HG03097 (cell line): ENCODE results near the gene MATCAP1.

Experiments used
- ATAC-seq: cut with Tn5 transposase; IDR thresholded peaks from one replicate; pipeline ENCODE4 v1.9.1; 2021; ENCODE audit not compliant: unreplicated experiment, low FRiP score

The MATCAP1 gene

GRCh38 chr16:67158637-67159600 is 24.8 kb downstream of the MATCAP1 start:
- ATAC-seq = peak; percentile 32

DNA sequence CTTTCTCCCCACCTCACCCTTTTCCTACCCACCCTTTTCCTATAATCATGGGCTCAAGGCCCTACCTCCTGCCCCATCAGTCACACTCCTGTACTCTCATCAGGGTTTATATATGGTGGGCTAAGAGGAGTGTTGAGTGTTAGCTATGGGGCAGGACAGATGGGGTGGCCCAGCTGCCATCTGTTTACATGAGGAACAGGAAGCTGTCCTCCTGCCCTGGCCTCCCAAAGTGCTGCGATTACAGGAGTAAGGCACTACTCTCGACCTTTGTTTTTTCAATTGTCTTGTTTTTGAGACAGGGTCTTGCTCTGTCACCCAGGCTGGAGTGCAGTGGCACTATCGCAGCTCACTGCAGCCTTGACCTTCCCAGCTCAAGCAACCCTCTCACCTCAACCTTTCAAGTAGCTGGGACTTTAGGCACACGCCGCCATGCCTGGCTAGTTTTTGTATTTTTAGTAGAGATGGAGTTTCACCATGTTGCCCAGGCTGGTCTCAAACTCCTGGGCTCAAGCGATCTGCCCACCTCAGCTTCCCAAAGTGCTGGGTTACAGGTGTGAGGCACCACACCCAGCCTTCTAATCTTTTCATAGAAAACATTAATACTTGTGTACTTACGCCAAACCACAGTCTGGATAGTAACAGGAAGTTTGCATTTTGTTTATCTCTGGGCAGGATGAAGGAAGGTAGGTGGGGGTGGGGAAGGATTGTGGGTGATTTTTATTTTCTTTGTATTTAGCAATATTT is 25.7 kb downstream of the MATCAP1 start:
- ATAC-seq = no peak

- no peak for ATAC-seq
Observed at GRCh38 chr16:67157106-67157748, 26.5 kb downstream of the MATCAP1 start.

GRCh38 chr16:67156143-67156844 is 27.5 kb downstream of the MATCAP1 start:
- no peak for ATAC-seq

- ATAC-seq = no peak
Observed at GRCh38 chr16:67155295-67156142, 28.2 kb downstream of the MATCAP1 start.

DNA sequence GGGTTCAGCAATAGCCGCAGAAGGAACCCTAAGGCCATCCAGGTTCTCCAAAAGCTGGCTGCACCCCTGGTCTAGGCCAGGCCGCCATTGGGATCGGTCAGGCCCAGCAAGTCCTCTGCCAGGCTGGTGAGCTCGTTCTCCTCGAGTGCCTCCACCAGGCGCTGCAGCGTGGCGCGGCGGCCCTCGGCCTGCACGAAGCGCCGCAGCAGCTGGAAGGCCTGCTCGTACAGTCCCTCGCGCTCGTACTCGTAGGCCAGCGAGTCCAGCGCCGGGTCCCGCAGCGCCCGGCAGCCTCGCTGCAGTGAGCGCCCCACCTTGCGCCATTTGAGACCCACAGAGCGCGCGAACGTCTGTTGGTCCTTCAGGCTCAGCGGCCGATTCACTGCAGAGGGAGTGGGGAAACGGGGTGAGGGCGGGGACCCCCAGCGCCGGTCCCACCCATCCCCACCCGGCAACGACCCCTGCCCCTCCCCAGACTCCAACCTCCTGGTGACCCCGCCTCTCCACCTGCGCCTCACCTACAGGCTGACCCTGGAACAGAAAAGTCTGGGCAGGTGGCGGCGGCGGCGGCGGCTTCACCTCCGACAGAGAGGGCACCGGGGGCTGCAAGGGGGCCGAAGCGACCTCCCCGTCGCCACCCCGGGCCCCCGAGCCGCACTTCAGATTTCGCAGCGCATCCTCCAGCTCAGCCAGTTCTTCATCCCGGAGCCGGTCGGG is 29.0 kb downstream of the MATCAP1 start:
- ATAC-seq = no peak

DNA sequence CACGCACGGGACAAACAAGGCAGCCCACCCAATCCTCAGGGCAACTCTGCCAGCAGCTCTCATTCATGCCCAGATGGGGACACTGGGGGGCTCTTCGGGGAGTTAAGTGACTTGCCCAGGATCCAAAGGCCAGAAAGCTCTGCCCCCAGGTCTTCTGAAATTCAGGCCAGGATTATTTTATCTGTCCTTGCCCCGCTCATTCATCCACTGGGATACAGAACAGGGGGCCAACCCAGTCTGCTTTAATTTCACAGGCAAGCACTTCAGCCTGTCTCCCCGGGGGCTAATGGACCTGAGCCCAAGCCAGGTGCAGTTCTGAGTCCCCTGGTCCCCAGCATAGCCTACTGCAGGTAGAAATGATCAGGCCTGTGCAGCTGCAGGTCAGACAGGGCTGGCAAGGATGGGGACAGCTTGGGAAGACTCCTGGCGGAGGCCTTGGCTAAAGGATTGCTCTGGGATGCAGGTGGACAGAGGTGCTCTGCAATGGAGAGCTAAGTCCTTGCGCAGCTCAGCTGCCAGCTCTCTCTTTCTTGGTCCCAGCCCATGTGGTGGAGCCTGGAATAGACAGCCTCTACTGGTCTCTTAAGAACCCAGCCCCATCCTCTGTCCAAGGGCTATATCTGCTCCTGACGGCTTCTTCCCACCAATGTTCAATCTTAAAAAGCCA is 32.2 kb downstream of the MATCAP1 start:
- ATAC-seq = no peak

DNA sequence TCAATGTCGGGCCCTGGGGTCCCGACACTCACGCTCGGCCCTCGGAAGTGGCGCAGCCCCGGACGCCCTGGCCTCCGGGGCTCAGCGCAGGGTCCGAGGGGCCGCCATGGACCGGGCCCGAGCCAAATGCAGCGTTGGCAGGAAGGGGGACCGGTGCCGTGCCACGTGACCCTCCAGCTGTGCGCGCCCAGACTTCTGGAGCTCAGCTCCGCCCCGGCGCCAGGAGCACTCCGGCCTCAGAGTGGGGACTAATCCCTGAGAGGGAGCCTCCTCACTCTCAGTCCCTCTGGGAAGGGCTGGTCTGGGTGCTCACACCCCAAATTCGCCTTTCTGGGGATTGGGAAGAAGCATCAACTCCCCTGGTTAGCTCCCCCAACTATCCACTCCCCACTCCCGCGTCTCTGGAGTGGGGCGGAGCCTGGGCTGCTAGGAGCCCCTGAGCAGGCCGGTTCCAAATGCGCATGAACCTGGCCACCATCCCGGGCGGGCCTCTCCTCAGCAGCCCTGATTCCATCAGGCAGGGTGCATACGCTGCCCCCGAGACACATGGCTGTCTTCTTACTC is 32.8 kb downstream of the MATCAP1 start, which contains the start of gene B3GNT9:
B3GNT9 (minus strand) TSS at position 166 of the 564 bp plus-strand sequence. CDS start 513 bp downstream, outside the sequence.
- ATAC-seq = no peak

DNA sequence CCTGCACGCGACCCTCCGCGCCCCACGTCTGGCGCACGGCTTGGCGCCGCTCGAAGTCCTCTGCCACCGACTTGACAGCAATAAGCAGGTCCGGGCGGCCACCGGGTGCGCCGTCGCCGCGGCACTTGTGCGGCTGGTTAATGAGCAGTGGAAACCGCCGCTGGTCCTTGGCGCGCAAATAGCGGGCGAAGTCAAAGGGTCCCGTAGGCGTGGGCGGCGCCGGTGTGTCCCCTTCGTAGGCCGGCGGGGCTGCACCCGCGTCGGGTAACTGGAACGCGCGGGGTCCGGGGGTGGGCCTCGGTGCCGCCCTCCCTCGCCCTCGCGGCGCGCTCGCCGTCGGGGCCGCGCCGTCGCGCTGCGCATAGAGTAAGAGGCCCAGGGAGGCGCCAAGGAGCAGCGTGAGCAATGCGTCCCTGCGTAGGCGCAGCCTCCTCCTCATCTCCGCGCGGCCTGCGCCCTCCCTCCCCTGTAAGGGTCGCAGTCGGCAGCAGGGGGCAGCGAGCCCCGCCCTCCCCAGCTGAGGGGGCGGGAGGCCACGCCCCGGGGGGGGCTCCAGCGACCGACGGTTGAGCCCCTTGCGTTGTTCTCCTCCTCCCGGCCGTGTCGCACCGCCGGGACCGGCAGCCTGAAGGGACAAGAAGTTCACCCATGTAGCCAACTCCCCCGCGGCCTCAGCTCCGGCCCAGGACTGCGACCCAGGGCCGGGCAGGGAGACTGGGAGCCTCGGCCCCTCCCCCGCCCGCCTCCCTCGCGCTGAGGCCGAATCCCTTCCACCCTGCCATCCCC is 33.5 kb downstream of the MATCAP1 start:
- no peak for ATAC-seq

GRCh38 chr16:67149276-67150046 is 34.3 kb downstream of the MATCAP1 start:
- ATAC-seq = no peak

DNA sequence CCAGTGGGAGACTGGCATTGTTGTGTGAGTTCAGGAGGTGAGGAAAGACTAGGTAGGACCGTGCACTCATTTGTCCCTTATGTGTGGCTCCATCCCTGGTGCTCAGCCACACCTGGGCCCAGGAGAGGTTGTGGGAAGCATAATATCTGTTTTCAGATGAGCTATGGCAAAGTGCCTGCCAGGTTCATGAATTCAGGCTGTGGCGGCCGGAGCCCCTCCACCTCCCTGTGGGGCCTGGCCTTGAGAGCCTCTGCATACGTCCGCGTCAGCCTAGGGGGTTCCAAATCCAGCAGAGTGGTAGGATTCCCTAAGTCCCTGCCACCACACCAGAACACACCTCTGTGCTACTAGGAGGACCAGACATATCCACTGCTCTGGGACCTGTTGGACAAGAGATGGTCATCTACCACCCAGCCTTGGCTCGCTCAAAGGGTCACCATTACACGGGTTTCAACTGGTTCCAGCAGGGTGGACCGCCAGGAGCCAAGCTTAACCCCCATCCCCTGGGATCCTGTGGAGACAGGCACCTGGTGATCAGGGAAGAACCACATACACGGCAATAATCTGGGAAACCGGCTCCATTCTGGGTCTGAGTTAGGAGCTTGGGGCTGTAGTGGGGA is 35.0 kb downstream of the MATCAP1 start:
- no peak for ATAC-seq

GRCh38 chr16:67148221-67148620 is 35.5 kb downstream of the MATCAP1 start:
- no peak for ATAC-seq

- no peak for ATAC-seq
Observed at GRCh38 chr16:67147437-67148140, 36.2 kb downstream of the MATCAP1 start.

- ATAC-seq = no peak
Observed at GRCh38 chr16:67146523-67147357, 37.0 kb downstream of the MATCAP1 start.

- no peak for ATAC-seq
Observed at GRCh38 chr16:67145746-67146145, 38.0 kb downstream of the MATCAP1 start.
